Calu3 (cell line): Measurements from ENCODE around the gene SLC1A7. TPM values are rescaled to one million over a fixed set of nuclear protein-coding genes. Genes with fewer than 3 reads are reported as not detected.

Experiments
- BruUV-seq: library from RNA; stranded (reverse); fragments of 400-500 nt; replicated peaks from 2 replicates; lab custom pipeline; 2021; lab: Mats Ljungman, UMichigan
- CTCF ChIA-PET: fragments of 300-600 bp; sonication (Branson Sonifier 250); formaldehyde crosslinking; loops from one replicate; lab custom pipeline; 2022; ENCODE audit warnings: antibody characterized with exemption; lab: Charles Lee
- DNase-seq: peaks from one replicate; pipeline ENCODE4 v3.0.0; 2022
- H3K27ac Mint-ChIP-seq: one replicate; pipeline ENCODE4 v1.8.0; 2022; ENCODE audit warnings: mixed read lengths; ENCODE audit not compliant: unreplicated experiment
- H3K27me3 Mint-ChIP-seq: one replicate; pipeline ENCODE4 v1.8.0; 2022; ENCODE audit warnings: mixed read lengths; ENCODE audit not compliant: unreplicated experiment
- H3K36me3 Mint-ChIP-seq: one replicate; pipeline ENCODE4 v1.8.0; 2022; ENCODE audit warnings: mild to moderate bottlenecking, moderate library complexity, mixed read lengths; ENCODE audit not compliant: insufficient read depth, unreplicated experiment
- H3K4me1 Mint-ChIP-seq: one replicate; pipeline ENCODE4 v1.8.0; 2022; ENCODE audit warnings: mild to moderate bottlenecking, low read depth, mixed read lengths; ENCODE audit not compliant: unreplicated experiment
- H3K4me3 Mint-ChIP-seq: one replicate; pipeline ENCODE4 v1.8.0; 2022; ENCODE audit warnings: mild to moderate bottlenecking, low read depth, moderate library complexity, mixed read lengths; ENCODE audit not compliant: unreplicated experiment
- H3K9me3 Mint-ChIP-seq: one replicate; pipeline ENCODE4 v1.8.0; 2022; ENCODE audit warnings: low read depth, mixed read lengths; ENCODE audit not compliant: unreplicated experiment
- CTCF ChIP-seq: fragments of 200-600 bp; IDR thresholded peaks from one replicate; pipeline ENCODE4 v1.8.0; 2022; ENCODE audit warnings: antibody characterized with exemption; ENCODE audit not compliant: unreplicated experiment
- intact Hi-C: fragments of 100-400 bp; cut with micrococcal nuclease; formaldehyde crosslinking; loops from one replicate; pipeline ENCODE4 v1.10.0; 2022; ENCODE audit not compliant: unreplicated experiment
- total RNA-seq: library from RNA; stranded (reverse); gene quantifications from 2 replicates; pipeline ENCODE4 v1.2.3, GENCODE V29; 2022

SLC1A7 gene
- total RNA-seq, 1 experiment from 2014 or later: not detected

DNA sequence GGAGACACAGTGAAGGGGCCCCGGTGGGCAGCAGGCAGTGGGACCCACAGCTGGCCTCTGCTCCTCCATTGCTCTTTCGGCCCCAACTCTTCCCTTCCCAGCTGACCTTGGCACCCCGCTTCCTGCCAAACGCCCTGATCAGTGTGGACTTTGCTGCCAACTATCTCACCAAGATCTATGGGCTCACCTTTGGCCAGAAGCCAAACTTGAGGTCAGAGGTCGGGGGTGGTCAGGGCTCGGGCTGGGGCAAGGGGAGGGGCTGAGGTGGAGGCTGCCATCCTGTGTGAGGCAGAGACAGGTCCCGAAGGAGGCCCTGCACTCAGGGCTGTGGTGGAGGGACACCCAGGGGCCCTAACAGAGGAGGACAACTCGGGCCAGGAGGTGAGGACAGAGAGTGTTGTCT, 66.7 kb downstream of the SLC1A7 start:
- H3K27me3 Mint-ChIP-seq: no peaks in the 10 kb centered on the region
- H3K36me3 Mint-ChIP-seq: no peaks in the 10 kb centered on the region
- BruUV-seq: no TSS peak
- CTCF ChIA-PET: interaction anchor here (1.6 kb wide), 1 partner anchor 22 kb away, joined by 3 read pairs; no protein-coding TSS in a partner anchor
- DNase-seq: no peak
- no peak for TF ChIP-seq CTCF
- H3K4me3 Mint-ChIP-seq: no peak overlapping the region
- H3K9me3 Mint-ChIP-seq: no peaks in the 10 kb centered on the region
- intact Hi-C loops: no loop called here
- H3K27ac Mint-ChIP-seq: no peak overlapping the region
- no peaks in the 10 kb centered on the region for H3K4me1 Mint-ChIP-seq

DNA sequence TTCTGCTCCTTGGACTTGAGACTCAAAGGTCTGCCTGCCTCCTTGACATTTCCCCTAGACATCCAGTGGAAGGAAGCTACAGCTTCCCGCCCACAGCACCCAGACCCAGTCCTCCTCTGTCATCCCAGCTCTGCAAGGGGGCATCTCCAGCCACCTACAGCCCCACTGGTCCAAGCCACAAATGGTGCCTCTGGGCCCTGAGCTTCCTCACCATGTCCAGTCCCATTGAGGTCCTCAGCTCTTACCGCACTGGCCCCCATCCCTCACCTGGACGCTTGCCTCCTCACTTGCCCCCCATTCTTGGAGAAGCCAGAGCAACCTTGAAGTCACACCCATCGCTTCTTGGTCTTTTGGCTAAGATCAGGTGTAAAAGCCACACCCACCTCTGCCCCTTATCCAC, 67.2 kb downstream of the SLC1A7 start:
- Mint-ChIP-seq H3K9me3 (no peaks in the 10 kb centered on the region), H3K4me1 (no peaks in the 10 kb centered on the region), H3K36me3 (no peaks in the 10 kb centered on the region), H3K27ac (no peak overlapping the region), H3K4me3 (no peak overlapping the region), H3K27me3 (no peaks in the 10 kb centered on the region)
- BruUV-seq: no TSS peak
- intact Hi-C loops: no loop called here
- CTCF ChIA-PET: interaction anchor here (1.6 kb wide), 1 partner anchor 21 kb away, joined by 3 read pairs; no protein-coding TSS in a partner anchor
- TF ChIP-seq CTCF: no peak
- DNase-seq: no peak

DNA sequence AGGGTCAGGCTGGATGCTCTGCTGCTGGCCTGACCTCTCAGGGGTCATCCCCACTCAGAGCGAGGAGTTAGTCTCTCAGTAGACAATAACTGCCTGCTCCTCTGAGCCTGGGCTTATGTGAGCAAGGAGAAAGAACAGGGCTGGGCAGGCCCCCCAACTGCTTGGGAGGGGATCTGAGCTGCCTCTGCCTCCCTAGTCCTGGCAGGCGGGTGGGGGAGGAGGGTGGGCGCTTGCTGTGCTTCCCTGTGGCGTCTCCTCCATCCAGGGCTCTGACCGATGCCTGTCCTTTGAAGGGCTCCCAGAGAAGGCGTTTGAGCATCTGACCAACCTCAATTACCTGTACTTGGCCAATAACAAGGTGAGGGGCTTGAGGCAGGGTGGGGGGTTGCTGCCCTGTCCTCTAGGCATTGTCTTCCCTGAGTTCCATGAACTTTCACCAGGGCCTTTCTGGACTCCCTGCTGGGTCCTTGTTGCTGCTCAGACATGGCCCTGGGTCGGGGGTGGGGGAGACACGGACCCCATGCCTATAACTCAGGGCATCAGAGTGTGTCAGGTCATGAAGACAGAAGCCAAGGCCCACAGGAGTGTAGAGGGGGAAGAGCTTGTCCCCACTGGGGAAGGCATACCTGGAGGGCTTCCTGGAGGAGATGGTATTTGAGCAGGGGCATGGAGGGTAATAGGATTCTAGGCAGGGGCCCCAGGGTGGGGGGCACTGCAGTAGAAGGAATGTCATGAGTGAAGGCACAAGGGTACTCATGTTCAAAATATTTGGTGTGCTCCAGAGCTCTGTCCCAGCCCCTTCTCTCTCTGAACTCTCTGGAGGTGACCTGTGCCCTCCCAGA, 67.9 kb downstream of the SLC1A7 start:
- TF ChIP-seq CTCF: no peak
- intact Hi-C loops: no loop called here
- H3K9me3 Mint-ChIP-seq: no peaks in the 10 kb centered on the region
- H3K27me3 Mint-ChIP-seq: no peaks in the 10 kb centered on the region
- DNase-seq: no peak
- H3K4me3 Mint-ChIP-seq: no peak overlapping the region
- H3K4me1 Mint-ChIP-seq: no peaks in the 10 kb centered on the region
- H3K36me3 Mint-ChIP-seq: no peaks in the 10 kb centered on the region
- no TSS peak for BruUV-seq
- H3K27ac Mint-ChIP-seq: no peak overlapping the region
- CTCF ChIA-PET: interaction anchor here (1.6 kb wide), 1 partner anchor 20 kb away, joined by 3 read pairs; no protein-coding TSS in a partner anchor

GRCh38 chr1:53073868-53074311, 68.5 kb downstream of the SLC1A7 start:
- no peak overlapping the region for H3K27ac Mint-ChIP-seq
- H3K36me3 Mint-ChIP-seq: no peaks in the 10 kb centered on the region
- H3K27me3 Mint-ChIP-seq: no peaks in the 10 kb centered on the region
- CTCF ChIA-PET: no interaction called here
- no peak for DNase-seq
- H3K9me3 Mint-ChIP-seq: no peaks in the 10 kb centered on the region
- intact Hi-C loops: no loop called here
- no peak overlapping the region for H3K4me3 Mint-ChIP-seq
- no TSS peak for BruUV-seq
- H3K4me1 Mint-ChIP-seq: no peaks in the 10 kb centered on the region
- TF ChIP-seq CTCF: no peak
